ACC112 (cell line): ENCODE data around the gene POU2F1.

Source experiments
- H2AFZ ChIP-seq: fragments of 200-600 bp; sonication (generic); one replicate; pipeline ENCODE4 v1.6.0; 2017; ENCODE audit warnings: antibody characterized with exemption, low read length; ENCODE audit not compliant: unreplicated experiment
- H3K27ac ChIP-seq: fragments of 200-600 bp; sonication (generic); 2 replicates; pipeline ENCODE4 v1.5.1; 2014; ENCODE audit warnings: low read depth, mild to moderate bottlenecking, antibody characterized with exemption, low read length, moderate library complexity
- H3K27me3 ChIP-seq: fragments of 200-600 bp; sonication (generic); 2 replicates; pipeline ENCODE4 v1.6.1; 2014; ENCODE audit warnings: mild to moderate bottlenecking, antibody characterized with exemption, low read length, moderate library complexity, mixed read lengths; ENCODE audit not compliant: insufficient read depth
- H3K36me3 ChIP-seq: fragments of 200-600 bp; sonication (generic); 2 replicates; pipeline ENCODE4 v1.6.1; 2016; ENCODE audit warnings: mild to moderate bottlenecking, antibody characterized with exemption, low read length, moderate library complexity, mixed read lengths; ENCODE audit not compliant: insufficient read depth
- H3K4me1 ChIP-seq: fragments of 200-600 bp; sonication (generic); one replicate; pipeline ENCODE4 v1.6.1; 2016; ENCODE audit warnings: low read length, mixed read lengths; ENCODE audit not compliant: insufficient read depth, unreplicated experiment, control insufficient read depth
- H3K4me3 ChIP-seq: fragments of 200-600 bp; sonication (generic); 2 replicates; pipeline ENCODE4 v1.5.1; 2014; ENCODE audit warnings: mild to moderate bottlenecking, low read depth, low read length
- H3K79me2 ChIP-seq: fragments of 200-600 bp; sonication (generic); one replicate; pipeline ENCODE4 v1.6.0; 2016; ENCODE audit warnings: low read length; ENCODE audit not compliant: control insufficient read depth, unreplicated experiment, insufficient read depth

POU2F1 gene

DNA sequence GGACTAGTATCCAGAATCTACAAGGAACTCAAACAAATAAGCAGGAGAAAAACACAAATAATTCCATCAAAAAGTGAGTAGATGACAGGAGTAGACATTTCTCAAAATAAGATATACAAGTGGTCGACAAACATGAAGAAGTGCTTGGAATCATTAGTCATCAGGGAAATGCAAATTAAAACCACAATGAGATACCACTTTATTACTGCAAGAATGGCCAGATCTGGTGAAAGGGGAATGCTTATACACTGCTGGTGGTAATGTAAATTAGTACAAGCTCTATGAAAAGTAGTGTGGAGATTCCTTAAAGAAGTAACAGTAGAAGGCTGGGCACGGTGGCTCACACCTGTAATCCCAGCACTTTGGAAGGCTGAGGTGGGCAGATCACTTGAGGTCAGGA, 73.8 kb downstream of the POU2F1 start:
- Histone ChIP-seq H3K27me3 (no peaks in the 10 kb centered on the region), H3K36me3 (no peaks in the 10 kb centered on the region), H2AFZ (no peak overlapping the region), H3K4me3 (no peak overlapping the region), H3K4me1 (peaks cover 9% of the 10 kb centered on the region), H3K79me2 (peaks cover 3% of the 10 kb centered on the region), H3K27ac (no peak overlapping the region)

DNA sequence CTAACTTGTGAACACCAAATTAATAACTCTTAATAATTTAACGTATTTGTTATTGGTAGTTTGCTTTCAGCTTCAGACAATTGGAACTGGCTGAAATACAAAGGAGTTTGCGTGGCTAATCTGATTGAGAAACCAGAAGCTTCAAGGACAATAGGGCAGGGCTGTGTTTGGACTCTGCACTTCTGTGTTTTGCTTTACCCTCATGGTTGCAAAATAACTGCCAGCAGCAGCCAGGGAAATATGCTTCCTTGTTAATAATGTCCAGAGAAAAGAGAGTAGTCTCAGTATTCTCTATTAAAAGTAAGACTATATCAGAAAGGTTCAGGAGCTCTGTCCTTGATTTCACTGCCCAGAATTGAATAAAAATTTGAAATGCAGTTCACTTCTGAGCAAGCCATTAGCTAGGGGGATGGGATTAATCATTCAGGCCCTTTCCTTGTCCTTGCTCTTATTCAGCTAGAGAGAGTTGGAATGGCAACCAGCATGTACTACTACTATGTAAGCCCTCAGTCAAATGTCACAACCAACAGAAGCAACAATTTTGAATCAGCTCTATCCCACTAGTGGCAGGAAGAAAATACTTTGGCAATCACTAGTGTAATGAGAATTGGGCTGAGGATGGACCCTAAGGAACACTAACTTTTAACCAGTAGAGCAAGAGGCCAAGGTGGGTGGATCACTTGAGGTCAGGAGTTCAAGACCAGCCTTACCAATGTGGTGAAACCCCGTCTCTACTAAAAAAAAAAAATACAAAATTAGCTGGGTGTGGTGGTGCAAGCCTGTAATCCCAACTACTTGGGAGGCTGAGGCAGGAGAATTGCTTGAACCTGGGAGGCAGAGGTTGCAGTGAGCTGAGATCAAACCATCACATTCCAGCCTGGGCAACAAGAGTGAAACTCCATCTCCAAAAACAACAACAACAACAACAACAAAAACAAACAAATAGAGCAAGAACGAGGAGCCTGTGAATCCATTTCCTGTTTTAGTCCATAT, 76.8 kb downstream of the POU2F1 start:
- Histone ChIP-seq H3K27me3 (no peaks in the 10 kb centered on the region), H3K36me3 (no peaks in the 10 kb centered on the region), H3K27ac (peak overlapping the region; percentile 31), H2AFZ (no peak overlapping the region), H3K4me3 (no peak overlapping the region), H3K79me2 (peaks cover 4% of the 10 kb centered on the region), H3K4me1 (peaks cover 9% of the 10 kb centered on the region)

DNA sequence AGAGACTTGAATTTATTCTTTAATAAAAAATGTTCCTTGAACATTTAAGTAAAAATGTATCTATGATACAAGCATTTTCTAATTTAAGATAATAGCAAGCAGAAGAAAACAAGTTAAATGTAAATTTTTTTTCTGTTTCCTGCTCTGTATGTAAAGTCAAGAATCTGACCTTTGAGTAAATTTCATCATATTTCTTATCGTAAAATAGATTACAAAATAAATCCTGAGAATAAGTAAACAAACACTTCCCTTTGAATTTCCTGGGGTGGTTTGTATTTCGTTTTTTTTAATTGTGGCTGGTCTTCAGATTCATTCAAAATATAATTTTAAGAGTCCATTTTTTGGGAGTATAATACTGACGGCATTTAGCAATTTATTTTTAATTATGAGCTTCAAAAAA, 77.6 kb downstream of the POU2F1 start:
- H3K27ac ChIP-seq = no peak overlapping the region
- peaks cover 8% of the 10 kb centered on the region for H3K79me2 ChIP-seq
- H3K27me3 ChIP-seq = no peaks in the 10 kb centered on the region
- no peak overlapping the region for H3K4me3 ChIP-seq
- H3K4me1 ChIP-seq = peaks cover 9% of the 10 kb centered on the region
- H2AFZ ChIP-seq = no peak overlapping the region
- no peaks in the 10 kb centered on the region for H3K36me3 ChIP-seq

DNA sequence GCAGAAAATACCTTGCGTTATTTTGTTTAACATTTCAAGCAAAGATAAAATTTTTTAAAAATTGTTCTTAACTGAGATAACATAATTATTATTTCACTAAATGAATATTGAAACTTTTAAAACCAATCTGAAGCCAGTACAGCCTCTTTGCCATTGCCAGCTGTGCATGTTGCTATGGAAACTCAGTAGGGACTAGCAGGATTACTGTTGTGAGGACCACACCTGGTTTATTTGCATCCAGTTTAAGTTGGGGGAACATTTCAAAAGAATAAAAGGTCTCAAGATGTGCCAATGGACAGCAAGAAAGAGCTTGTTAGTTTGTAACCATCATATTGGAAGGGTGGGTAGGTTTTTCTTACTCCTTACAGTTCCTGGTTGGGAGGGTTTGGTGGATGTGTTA, 80.7 kb downstream of the POU2F1 start:
- Histone ChIP-seq H3K27ac (no peak overlapping the region), H3K27me3 (no peaks in the 10 kb centered on the region), H3K36me3 (no peaks in the 10 kb centered on the region), H3K4me1 (peaks cover 12% of the 10 kb centered on the region), H2AFZ (no peak overlapping the region), H3K4me3 (no peak overlapping the region), H3K79me2 (peaks cover 8% of the 10 kb centered on the region)

DNA sequence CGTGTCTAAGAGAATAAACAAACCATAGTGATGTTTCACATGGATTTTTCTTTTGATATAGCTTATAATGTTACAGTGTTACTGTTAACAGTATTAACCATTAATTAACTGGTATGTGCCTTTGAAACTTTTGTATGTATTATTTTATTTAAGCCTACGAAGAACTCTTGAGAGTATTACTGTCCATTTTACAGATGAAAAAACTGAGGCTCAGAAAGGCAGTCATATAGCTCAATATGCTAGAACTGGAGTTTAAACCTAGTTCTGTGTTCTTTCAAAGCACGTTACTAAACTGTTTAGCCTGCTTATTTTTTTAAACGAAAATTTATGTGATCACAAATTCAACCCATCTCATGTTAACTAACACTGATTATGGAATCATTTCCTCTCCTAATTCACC, 83.5 kb downstream of the POU2F1 start:
- Histone ChIP-seq H3K4me3 (no peak overlapping the region), H3K27ac (no peak overlapping the region), H3K4me1 (peaks cover 3% of the 10 kb centered on the region), H2AFZ (no peak overlapping the region), H3K27me3 (no peaks in the 10 kb centered on the region), H3K79me2 (peaks cover 8% of the 10 kb centered on the region), H3K36me3 (no peaks in the 10 kb centered on the region)

DNA sequence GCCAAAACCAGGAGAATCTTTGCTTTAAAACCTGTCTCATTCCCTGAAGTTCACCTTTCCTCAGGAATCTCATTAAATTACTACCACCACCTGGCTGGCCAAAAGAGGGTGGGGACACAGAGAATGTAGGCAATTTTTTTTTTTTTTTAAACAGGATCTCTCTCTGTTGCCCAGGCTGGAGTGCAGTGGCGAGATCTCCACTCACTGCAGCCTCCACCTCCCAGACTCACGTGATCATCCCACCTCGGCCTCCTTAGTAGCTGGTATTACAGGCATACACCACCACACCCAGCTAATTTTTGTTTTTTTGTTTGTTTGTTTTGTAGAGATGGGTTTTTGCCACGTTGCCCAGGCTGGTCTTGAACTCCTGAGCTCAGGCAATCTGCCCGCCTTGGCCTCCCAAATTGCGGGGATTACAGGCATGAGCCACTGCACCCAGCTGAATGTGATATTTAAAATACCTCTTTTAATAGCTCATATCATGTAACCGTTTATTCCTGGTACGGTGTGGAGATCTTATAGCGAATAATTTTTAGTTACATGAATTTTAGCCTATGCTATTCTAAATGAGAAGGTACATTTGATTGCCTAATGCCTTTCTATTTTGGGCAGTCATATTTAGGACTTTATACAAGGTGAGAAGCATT, 84.5 kb downstream of the POU2F1 start:
- no peak overlapping the region for H3K4me3 ChIP-seq
- no peak overlapping the region for H2AFZ ChIP-seq
- no peaks in the 10 kb centered on the region for H3K36me3 ChIP-seq
- H3K4me1 ChIP-seq = peaks cover 3% of the 10 kb centered on the region
- peaks cover 4% of the 10 kb centered on the region for H3K79me2 ChIP-seq
- no peaks in the 10 kb centered on the region for H3K27me3 ChIP-seq
- H3K27ac ChIP-seq = no peak overlapping the region

DNA sequence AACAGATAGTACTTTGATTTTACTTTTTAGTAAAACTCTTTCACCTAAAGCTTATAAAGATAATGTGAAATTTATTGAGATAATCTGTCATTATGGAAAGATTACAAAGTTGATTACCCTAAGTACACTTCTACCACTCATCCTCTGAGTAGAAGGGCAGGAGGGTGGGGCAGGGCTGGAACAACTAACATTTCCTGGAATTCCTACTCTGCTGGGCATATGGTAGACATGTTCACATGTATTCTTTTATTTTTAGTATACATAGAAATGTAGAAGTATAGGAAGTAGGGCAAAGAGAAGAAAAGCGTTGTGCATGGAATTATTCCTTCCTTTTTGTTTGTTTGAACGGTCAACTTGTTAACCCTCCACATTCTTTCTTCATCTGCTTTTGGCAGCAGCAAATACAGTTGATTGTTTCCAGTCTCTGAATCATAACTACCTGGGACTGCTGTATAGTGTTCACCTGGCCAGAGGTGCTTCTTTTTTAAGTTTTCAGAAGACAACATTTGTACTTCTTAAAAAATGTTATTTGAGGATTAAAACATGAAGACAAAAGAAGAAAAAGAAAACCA, 85.1 kb downstream of the POU2F1 start:
- no peak overlapping the region for H3K27ac ChIP-seq
- H3K4me3 ChIP-seq = no peak overlapping the region
- no peaks in the 10 kb centered on the region for H3K27me3 ChIP-seq
- peaks cover 3% of the 10 kb centered on the region for H3K4me1 ChIP-seq
- no peak overlapping the region for H2AFZ ChIP-seq
- peaks cover 4% of the 10 kb centered on the region for H3K79me2 ChIP-seq
- no peaks in the 10 kb centered on the region for H3K36me3 ChIP-seq

DNA sequence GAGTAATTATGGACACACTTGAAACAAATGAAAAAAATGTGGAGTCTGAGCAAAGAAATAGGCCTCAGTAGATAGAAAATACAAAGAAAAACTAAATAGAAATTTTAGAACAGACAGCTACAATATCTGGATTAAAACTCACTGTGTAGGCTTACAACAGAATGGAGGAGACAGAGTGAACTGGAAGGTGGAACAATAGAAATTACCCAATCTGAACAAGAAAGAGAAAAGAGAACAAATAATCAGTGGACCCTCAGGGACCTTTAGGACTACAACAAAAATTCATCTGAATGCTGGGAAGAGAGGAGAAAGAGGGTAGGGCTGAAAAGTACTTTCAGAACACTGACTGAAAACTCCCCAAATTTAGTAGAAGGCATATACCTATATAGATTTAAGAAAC, 90.0 kb downstream of the POU2F1 start:
- H3K36me3 ChIP-seq = 0 out of 2 replicates have a peak, but pooled peaks cover 2% of the 10 kb centered on the region
- H3K27ac ChIP-seq = no peak overlapping the region
- H3K4me3 ChIP-seq = no peak overlapping the region
- peaks cover 3% of the 10 kb centered on the region for H3K4me1 ChIP-seq
- H3K79me2 ChIP-seq = no peaks in the 10 kb centered on the region
- no peak overlapping the region for H2AFZ ChIP-seq
- no peaks in the 10 kb centered on the region for H3K27me3 ChIP-seq

DNA sequence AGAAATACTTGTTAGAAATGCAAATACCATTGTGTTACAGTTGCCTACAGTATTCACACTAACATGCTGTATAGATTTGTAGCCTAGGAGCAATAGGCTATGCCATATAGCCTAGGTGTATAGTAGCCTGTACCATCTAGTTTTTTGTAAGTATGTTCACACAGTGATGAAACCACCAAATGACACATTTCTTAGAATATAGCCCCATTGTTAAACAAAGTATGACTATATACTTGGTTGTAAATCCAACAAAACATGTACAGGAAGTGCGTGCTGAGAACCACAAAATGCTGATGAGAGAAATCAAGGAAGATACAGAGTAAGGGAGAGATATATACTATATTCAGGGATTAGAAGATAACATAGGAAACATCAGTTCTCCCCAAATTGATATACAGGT, 92.2 kb downstream of the POU2F1 start:
- peaks cover 7% of the 10 kb centered on the region; the same call in 1 of the 2 replicates for H3K36me3 ChIP-seq
- no peak overlapping the region for H3K4me3 ChIP-seq
- H2AFZ ChIP-seq = no peak overlapping the region
- H3K27me3 ChIP-seq = no peaks in the 10 kb centered on the region
- H3K79me2 ChIP-seq = no peaks in the 10 kb centered on the region
- no peaks in the 10 kb centered on the region for H3K4me1 ChIP-seq
- H3K27ac ChIP-seq = no peak overlapping the region

DNA sequence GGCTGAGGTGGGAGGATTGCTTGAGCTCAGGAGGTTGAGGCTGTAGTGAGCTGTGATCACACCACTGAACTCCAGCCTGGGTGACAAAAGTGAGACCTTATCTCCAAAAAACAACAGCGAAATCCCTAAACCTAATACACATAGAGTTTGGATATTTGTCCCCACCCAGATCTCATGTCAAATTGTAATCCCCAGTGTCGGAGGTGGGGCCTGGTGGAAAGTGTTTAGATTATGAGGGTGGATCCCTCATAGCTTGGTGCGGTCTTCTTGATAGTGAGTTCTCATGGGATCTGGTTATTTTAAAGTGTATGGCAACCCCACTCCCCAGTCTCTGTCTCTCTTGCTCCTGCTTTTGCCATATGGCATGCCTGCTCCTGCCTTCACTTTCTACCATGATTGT, 94.0 kb downstream of the POU2F1 start:
- Histone ChIP-seq H3K27me3 (no peaks in the 10 kb centered on the region), H3K4me1 (no peaks in the 10 kb centered on the region), H3K79me2 (no peaks in the 10 kb centered on the region), H3K36me3 (peaks cover 7% of the 10 kb centered on the region; the same call in 1 of the 2 replicates), H2AFZ (no peak overlapping the region), H3K4me3 (no peak overlapping the region), H3K27ac (no peak overlapping the region)
